PC-9 (cell line): ENCODE data around the gene PLSCR2. TPM values are rescaled to one million over a fixed set of nuclear protein-coding genes. Genes with fewer than 3 reads are reported as not detected.
"Not testable (repeated sequence)": the region's sequence is repeated elsewhere in the genome, so short reads cannot be mapped to it uniquely, and the experiment has no call there.

ENCODE experiments used
- BruUV-seq: library from RNA; stranded (reverse); fragments of 400-500 nt; replicated peaks from 2 replicates; lab custom pipeline; 2021; lab: Mats Ljungman, UMichigan
- CTCF ChIA-PET: fragments of 300-600 bp; sonication (Branson Sonifier 250); formaldehyde crosslinking; loops from one replicate; lab custom pipeline; 2022; ENCODE audit warnings: antibody characterized with exemption; lab: Charles Lee
- POLR2A ChIA-PET: fragments of 300-600 bp; sonication (Branson Sonifier 250); formaldehyde crosslinking; loops from one replicate; lab custom pipeline; 2022; ENCODE audit warnings: antibody characterized with exemption; ENCODE audit not compliant: unreplicated experiment; lab: Charles Lee
- DNase-seq, 2 experiments: peaks; one replicate each; pipeline versions ENCODE4 v3.0.0 to v3.0.0-alpha.2; 2015 to 2022; ENCODE audit warnings: mixed read lengths in 1 of 2
- H2AFZ ChIP-seq: fragments of 200-600 bp; sonication (generic); 2 replicates; pipeline ENCODE4 v1.8.1; 2017; ENCODE audit warnings: antibody characterized with exemption
- H3F3A ChIP-seq: fragments of 200-600 bp; sonication (generic); 2 replicates; pipeline ENCODE4 v1.8.1; 2017; ENCODE audit warnings: antibody characterized with exemption, mild to moderate bottlenecking, low read depth; ENCODE audit not compliant: insufficient read depth
- H3K27ac ChIP-seq: fragments of 200-600 bp; sonication (generic); 2 replicates; pipeline ENCODE4 v1.6.1; 2016; ENCODE audit warnings: mixed run types
- H3K27me3 ChIP-seq: fragments of 200-600 bp; sonication (generic); 2 replicates; pipeline ENCODE4 v1.6.1; 2016; ENCODE audit warnings: low read depth, mixed run types; ENCODE audit not compliant: insufficient read depth
- H3K36me3 ChIP-seq: fragments of 200-600 bp; sonication (generic); 2 replicates; pipeline ENCODE4 v1.6.1; 2016; ENCODE audit warnings: low read depth, mixed run types
- H3K4me1 ChIP-seq: fragments of 200-600 bp; sonication (generic); replicated peaks from 2 replicates; pipeline ENCODE4 v1.6.1; 2016; ENCODE audit warnings: mixed run types; ENCODE audit not compliant: insufficient read depth
- H3K4me2 ChIP-seq: fragments of 200-600 bp; sonication (generic); 2 replicates; pipeline ENCODE4 v1.6.1; 2017; ENCODE audit warnings: mixed run types
- H3K4me3 ChIP-seq: fragments of 200-600 bp; sonication (generic); 2 replicates; pipeline ENCODE4 v1.6.1; 2016; ENCODE audit warnings: mixed run types
- H3K79me2 ChIP-seq: fragments of 200-600 bp; sonication (generic); 2 replicates; pipeline ENCODE4 v1.6.1; 2017; ENCODE audit warnings: low read depth, mixed run types
- H3K9me2 ChIP-seq: fragments of 200-600 bp; sonication (generic); 2 replicates; pipeline ENCODE4 v1.8.1; 2017; ENCODE audit warnings: mild to moderate bottlenecking; ENCODE audit not compliant: insufficient read depth
- H3K9me3 ChIP-seq: fragments of 200-600 bp; sonication (generic); 2 replicates; pipeline ENCODE4 v1.8.1; 2016; ENCODE audit warnings: low read depth; ENCODE audit not compliant: insufficient read depth
- H4K20me1 ChIP-seq: fragments of 200-600 bp; sonication (generic); 2 replicates; pipeline ENCODE4 v1.8.1; 2017; ENCODE audit not compliant: insufficient read depth
- CTCF ChIP-seq: fragments of 200-600 bp; sonication (generic); conservative IDR thresholded peaks from 2 replicates; pipeline ENCODE4 v1.6.1; 2017; ENCODE audit warnings: mixed run types, antibody characterized with exemption, mild to moderate bottlenecking, moderate library complexity
- EZH2 ChIP-seq: fragments of 200-600 bp; sonication (generic); IDR thresholded peaks from 2 replicates; pipeline ENCODE4 v1.8.0; 2017; ENCODE audit warnings: antibody characterized with exemption, low read depth
- intact Hi-C: fragments of 100-400 bp; cut with micrococcal nuclease; formaldehyde crosslinking; loops from one replicate; pipeline ENCODE4 v1.10.0; 2022; ENCODE audit not compliant: unreplicated experiment
- total RNA-seq: library from RNA; stranded (reverse); gene quantifications from 2 replicates; pipeline ENCODE4 v1.2.3, GENCODE V29; 2021

PLSCR2 gene
- total RNA-seq, 1 experiment from 2014 or later = not detected

- BruUV-seq = no TSS peak
- DNase-seq = no peak
- intact Hi-C loops = no loop called here
- Histone ChIP-seq H3K9me2 (no peaks in the 10 kb centered on the region), H3F3A (no peaks in the 10 kb centered on the region), H3K27me3 (no peaks in the 10 kb centered on the region), H3K4me3 (no peak overlapping the region), H3K79me2 (no peaks in the 10 kb centered on the region), H4K20me1 (no peaks in the 10 kb centered on the region), H2AFZ (no peak overlapping the region; the same call in 1 of the 2 replicates), H3K36me3 (no peaks in the 10 kb centered on the region), H3K4me2 (no peak overlapping the region), H3K4me1 (no peaks in the 10 kb centered on the region), H3K9me3 (peaks cover 9% of the 10 kb centered on the region; the same call in 1 of the 2 replicates), H3K27ac (no peak overlapping the region)
- ChIA-PET POLR2A (no interaction called here), CTCF (interaction anchor here (0.5 kb wide), 1 partner anchor 9 kb away, joined by 7 read pairs; no protein-coding TSS in a partner anchor)
- TF ChIP-seq EZH2 (no peak), CTCF (no peak)
Observed at GRCh38 chr3:146414010-146414409, 55.4 kb downstream of the PLSCR2 start.

GRCh38 chr3:146412711-146413110, 56.6 kb downstream of the PLSCR2 start:
- BruUV-seq, H3K36me3 ChIP-seq, H3K79me2 ChIP-seq, H3K4me2 ChIP-seq, H2AFZ ChIP-seq, H3K9me3 ChIP-seq, intact Hi-C loops, POLR2A ChIA-PET, H4K20me1 ChIP-seq, CTCF ChIA-PET, H3K4me3 ChIP-seq, DNase-seq, H3K4me1 ChIP-seq, H3F3A ChIP-seq, H3K27me3 ChIP-seq, H3K27ac ChIP-seq, H3K9me2 ChIP-seq: not testable (repeated sequence)

DNA sequence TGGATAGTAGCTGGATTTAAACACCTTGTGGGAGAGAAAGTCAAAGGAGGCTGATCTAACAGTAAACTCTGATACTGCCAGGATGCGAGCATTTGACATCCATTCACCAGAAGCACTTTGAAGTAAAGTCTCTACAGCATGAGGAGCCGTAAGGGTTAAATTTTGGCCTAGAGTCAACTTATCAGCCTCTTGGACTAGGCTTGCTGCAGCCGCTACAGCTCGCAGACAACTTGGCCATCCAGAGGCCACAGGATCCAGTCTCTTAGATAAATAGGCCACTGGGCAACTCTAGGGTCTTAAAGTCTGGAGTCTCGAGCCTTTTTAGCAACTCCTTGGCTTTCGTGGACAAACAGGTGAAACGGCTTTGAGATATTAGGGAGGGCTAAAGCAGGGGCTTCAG, 61.4 kb downstream of the PLSCR2 start:
- ChIA-PET CTCF (interaction anchor here (0.8 kb wide), 1 partner anchor 778 kb away, joined by 3 read pairs; no protein-coding TSS in a partner anchor), POLR2A (no interaction called here)
- Histone ChIP-seq H3K9me2 (no peaks in the 10 kb centered on the region), H3K9me3 (peaks cover 1% of the 10 kb centered on the region; the same call in 1 of the 2 replicates), H3K4me2 (no peak overlapping the region), H3K4me1 (no peaks in the 10 kb centered on the region), H3K27me3 (no peaks in the 10 kb centered on the region), H3K4me3 (no peak overlapping the region), H3K36me3 (no peaks in the 10 kb centered on the region), H4K20me1 (no peaks in the 10 kb centered on the region), H3K27ac (no peak overlapping the region), H2AFZ (no peak overlapping the region), H3K79me2 (no peaks in the 10 kb centered on the region), H3F3A (no peaks in the 10 kb centered on the region)
- intact Hi-C loops = no loop called here
- no peak for DNase-seq
- BruUV-seq = no TSS peak
- no peak for TF ChIP-seq EZH2

DNA sequence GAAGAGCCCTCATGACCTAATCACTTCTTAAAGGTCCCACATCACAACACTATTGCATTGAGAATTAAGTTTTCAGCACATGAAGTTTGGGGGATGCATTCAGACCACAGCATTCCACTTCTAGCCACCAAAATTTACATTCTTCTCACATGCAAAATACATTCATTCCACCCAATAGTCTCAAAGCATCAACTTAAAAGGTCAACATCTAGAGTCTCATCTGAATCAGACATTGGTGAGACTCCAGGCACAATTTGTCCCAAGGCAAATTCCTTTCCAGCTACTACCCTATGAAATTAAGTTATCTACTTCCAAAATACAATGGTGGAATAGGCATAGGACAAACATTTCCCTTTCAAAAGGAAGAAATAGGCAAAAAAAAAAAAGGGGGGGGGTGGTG, 64.9 kb downstream of the PLSCR2 start:
- Histone ChIP-seq H3K36me3 (no peaks in the 10 kb centered on the region), H2AFZ (no peak overlapping the region), H3K27ac (no peak overlapping the region), H3K79me2 (no peaks in the 10 kb centered on the region), H3K9me3 (no peaks in the 10 kb centered on the region), H3K4me3 (no peak overlapping the region), H3K4me1 (no peaks in the 10 kb centered on the region), H3K27me3 (no peaks in the 10 kb centered on the region), H3K4me2 (no peak overlapping the region), H3F3A (no peaks in the 10 kb centered on the region), H3K9me2 (no peaks in the 10 kb centered on the region; the same call in 1 of the 2 replicates), H4K20me1 (no peaks in the 10 kb centered on the region)
- CTCF ChIA-PET = interaction anchor here (0.6 kb wide), 1 partner anchor 10 kb away, joined by 7 read pairs; no protein-coding TSS in a partner anchor
- BruUV-seq = no TSS peak
- TF ChIP-seq EZH2 (no peak), CTCF (no peak)
- intact Hi-C loops = no loop called here
- POLR2A ChIA-PET = no interaction called here
- no peak for DNase-seq
